Measurements from ENCODE around the gene TTC21A. TPM values are rescaled to one million over a fixed set of nuclear protein-coding genes. Genes with fewer than 3 reads are reported as not detected.

Gene TTC21A
- total RNA-seq, 1 donor from 2014 or later: 6.8 TPM

DNA sequence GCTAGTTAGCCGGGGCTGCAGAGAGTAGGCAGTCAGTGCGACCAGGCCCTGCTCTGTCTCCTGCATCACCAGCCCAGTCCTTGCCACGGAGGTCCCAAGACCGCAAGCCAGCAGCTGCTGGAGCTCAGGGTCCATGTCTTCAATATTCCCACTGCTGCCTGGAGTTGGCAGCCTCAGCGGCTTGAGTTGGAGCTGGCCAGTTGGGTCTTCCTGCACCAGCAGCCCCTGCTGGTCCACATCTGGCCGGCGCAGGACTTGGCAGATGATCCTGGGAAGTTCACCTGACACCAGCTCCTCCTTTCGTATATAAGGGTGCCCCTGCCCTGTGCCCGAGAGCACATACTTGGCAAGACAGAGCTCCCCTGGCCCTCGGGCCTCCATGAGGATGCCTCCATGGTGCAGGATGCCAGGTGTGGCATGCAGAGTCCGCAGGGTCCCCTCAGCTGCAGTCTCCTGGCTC lies 79.2 kb downstream of the TTC21A start:
- TF ChIP-seq CTCF (conservative IDR thresholded peaks at IDR 0.05): no peak
- H3K36me3 Mint-ChIP-seq (ENCODE audit: low read depth): no peaks in the 10 kb centered on the region
- H3K4me1 Mint-ChIP-seq: peaks cover 10% of the 10 kb centered on the region
- no peak overlapping the region for H3K27ac Mint-ChIP-seq (ENCODE audit: unreplicated experiment)
- no peaks in the 10 kb centered on the region for H3K27me3 Mint-ChIP-seq (ENCODE audit: low read depth)
- no peak overlapping the region for H3K4me3 Mint-ChIP-seq
- no peaks in the 10 kb centered on the region for H3K9me3 Mint-ChIP-seq
- no peak for DNase-seq (ENCODE audit: low read depth, low spot score)

DNA sequence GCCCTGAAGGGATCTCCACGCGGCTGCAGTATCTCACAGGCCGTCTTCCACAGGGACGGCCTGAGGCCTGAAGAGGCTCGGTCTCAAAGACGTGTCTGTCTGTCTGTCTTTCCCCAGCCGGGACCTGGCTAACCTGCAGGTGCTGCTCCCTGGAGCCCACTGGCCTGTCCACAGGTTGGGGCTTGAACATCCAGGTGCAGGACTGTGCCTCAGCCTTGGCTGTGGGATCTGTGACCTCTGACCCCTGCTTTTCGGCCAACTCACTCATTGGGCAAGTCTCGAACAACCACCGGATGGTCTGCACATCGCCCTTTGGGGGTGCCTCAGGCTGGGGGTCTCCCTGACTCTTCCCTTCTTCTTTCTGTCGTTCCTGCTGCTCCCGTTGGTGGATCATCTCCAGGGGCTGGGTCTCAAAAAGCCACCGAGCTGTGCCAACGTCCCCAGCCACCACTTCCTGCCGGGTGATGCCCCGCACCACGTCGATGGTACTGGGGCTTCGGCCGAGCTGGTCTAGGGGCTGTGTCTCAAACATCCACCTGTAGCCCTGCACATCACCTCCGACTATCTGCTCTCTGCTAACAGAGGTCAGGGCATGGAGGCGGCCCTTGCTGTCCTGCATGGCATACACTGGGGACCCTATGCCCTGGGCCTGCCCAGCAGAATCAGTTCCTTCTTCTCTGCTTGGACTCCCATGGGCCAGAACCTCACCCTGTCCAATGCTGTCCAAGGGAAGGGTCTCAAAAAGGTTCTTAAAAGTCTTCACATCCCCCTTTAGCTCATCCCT lies 80.1 kb downstream of the TTC21A start:
- no peaks in the 10 kb centered on the region for H3K36me3 Mint-ChIP-seq (ENCODE audit: low read depth)
- peaks cover 10% of the 10 kb centered on the region for H3K4me1 Mint-ChIP-seq
- H3K9me3 Mint-ChIP-seq: no peaks in the 10 kb centered on the region
- DNase-seq (ENCODE audit: low read depth, low spot score): no peak
- no peak for TF ChIP-seq CTCF (conservative IDR thresholded peaks at IDR 0.05)
- H3K4me3 Mint-ChIP-seq: no peak overlapping the region
- peak overlapping the region; percentile 57 for H3K27ac Mint-ChIP-seq (ENCODE audit: unreplicated experiment)
- no peaks in the 10 kb centered on the region for H3K27me3 Mint-ChIP-seq (ENCODE audit: low read depth)

Small RNA genes within 50 kb of the gene (microRNA-seq; reads per million reads assigned to microRNA genes)
- gene MIR6822: not detected

Other genes starting within 250 kb of the TTC21A start
- gene SCN11A, start 55.7 kb upstream of the TTC21A start, total RNA-seq: 0.48 and 0.63 TPM in 2 replicates
- gene WDR48, start 55.7 kb upstream of the TTC21A start, total RNA-seq: 44.7 and 47.2 TPM in 2 replicates
- gene GORASP1, start 53 bp upstream of the TTC21A start, total RNA-seq: 54.0 TPM in 2 replicates
- gene CSRNP1, start 45.9 kb downstream of the TTC21A start, total RNA-seq: 2.4 TPM in 2 replicates
- gene XIRP1, start 84.9 kb downstream of the TTC21A start, total RNA-seq: not detected in 2 replicates
- 0.26 TPM in 1 of 2 replicates, not detected in the other for gene CX3CR1, start 172.4 kb downstream of the TTC21A start, total RNA-seq
- not detected in 2 replicates for gene CCR8, start 222.0 kb downstream of the TTC21A start, total RNA-seq